HG03039 (cell line): ENCODE data around the gene CDT1.

Experiments
- ATAC-seq: cut with Tn5 transposase; IDR thresholded peaks from one replicate; pipeline ENCODE4 v1.9.1; 2021; ENCODE audit warnings: mild to moderate bottlenecking, moderate library complexity; ENCODE audit not compliant: unreplicated experiment

The CDT1 gene

DNA sequence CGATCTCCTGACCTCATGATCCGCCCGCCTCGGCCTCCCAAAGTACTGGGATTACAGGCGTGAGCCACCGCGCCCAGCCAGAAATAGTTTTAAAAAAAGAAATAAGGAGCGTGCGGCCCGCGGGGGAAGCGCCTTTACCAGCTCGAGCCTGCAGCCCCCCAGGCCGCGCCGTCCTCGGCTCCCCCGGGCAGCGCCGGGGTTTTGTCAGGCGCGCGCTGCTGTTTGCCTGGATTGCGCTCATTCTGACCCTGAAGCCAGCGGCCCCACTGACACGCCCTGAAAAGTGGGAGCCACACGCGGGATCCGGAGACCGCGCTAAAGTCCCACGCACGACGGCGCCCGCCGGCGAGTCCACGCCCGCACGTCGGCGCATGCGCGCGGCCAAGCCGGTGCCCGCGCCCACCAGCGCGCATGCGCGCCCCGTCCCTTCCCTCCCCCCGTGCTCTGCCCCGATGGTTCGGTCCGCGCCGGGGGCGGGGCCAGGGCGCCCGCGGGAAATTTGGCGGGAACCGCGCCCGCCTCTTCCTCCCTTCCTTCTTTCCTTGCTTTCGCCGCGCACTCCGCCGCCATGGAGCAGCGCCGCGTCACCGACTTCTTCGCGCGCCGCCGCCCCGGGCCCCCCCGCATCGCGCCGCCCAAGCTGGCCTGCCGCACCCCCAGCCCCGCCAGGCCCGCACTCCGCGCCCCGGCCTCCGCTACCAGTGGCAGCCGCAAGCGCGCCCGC lies at the start of gene CDT1:
Gene CDT1, plus strand, starts transcription at position 526 of the 724 bp plus-strand sequence. Its CDS starts 43 bp downstream, at position 569.
- ATAC-seq, result peak; percentile 54

GRCh38 chr16:88754109-88754911 lies 49.3 kb upstream of the CDT1 start:
- no peak for ATAC-seq

DNA sequence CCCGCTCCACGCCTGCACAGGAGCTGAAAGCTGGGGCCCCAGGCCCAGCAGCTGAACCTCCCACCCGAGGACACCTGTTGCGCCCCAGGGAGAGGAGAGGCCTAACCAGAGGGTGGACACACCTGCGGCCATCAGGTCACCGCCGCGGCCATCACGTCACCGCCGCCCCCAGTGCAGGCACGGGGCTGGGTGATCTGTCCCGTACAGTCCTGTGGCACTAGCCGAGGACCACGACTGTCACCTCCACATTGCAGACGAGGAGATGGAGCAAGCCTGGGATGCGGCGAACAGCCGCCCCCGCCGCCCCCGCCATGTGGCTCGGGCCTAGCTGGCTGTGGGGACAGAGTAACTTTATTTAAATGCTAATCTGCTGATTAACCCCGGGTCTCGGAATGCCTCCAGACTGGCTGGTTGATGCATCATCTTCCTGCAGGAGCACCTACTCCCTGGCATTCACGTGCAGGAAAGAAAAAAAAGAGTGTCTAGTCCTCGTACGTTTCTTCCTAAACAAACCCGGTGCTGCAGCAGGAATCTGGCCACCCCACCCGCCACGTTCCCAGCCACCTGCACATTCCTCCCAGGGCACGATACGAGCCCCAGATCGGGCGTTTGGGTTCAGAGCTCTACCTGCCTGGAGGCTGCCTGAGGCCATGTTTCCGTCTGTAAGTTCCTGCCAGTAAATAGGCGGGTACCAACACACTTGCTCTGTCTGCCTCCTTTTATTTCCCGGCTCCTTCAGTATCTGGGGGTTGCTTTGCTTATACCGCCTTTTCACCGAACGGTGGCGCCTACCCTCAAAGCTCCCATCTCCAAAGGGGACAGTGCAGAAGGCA lies 48.5 kb upstream of the CDT1 start:
- ATAC-seq, result no peak

- ATAC-seq, result no peak
Measured at GRCh38 chr16:88755745-88756443, 47.7 kb upstream of the CDT1 start.

DNA sequence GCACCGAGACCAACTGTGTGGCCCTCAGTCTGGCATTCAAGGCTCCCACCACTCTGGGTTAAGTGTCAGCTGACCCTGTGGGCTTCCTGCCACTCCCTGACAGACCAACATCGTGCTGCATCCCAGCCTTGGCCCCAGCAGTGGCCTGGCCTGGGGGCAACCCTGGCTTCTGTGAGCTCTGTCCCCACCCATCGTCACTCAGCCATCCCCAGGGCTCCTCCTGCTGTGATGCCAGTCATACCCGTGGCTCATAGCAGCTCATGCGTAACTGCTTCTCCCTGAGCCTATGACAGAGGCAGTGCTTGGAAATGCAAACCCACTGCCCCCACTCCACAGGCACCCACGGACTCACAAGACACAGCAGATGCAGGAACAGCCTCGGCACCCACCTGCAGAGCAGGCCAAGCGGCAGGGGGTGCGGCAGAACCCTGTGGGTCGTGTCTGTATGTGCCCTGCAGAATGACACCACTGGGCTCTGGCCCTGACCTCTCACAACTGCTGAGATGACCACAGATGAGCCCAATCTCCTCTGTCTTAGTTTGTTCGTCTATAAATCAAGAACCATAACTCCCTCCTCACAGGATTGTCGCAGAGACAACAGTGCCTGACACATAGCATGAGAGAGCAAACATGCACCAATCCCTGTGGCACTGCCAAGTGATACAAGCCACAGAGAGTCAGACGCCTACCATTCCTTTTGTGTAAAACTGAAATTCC lies 45.2 kb upstream of the CDT1 start:
- ATAC-seq, result no peak

GRCh38 chr16:88758944-88759244 lies 44.7 kb upstream of the CDT1 start:
- ATAC-seq, result no peak

DNA sequence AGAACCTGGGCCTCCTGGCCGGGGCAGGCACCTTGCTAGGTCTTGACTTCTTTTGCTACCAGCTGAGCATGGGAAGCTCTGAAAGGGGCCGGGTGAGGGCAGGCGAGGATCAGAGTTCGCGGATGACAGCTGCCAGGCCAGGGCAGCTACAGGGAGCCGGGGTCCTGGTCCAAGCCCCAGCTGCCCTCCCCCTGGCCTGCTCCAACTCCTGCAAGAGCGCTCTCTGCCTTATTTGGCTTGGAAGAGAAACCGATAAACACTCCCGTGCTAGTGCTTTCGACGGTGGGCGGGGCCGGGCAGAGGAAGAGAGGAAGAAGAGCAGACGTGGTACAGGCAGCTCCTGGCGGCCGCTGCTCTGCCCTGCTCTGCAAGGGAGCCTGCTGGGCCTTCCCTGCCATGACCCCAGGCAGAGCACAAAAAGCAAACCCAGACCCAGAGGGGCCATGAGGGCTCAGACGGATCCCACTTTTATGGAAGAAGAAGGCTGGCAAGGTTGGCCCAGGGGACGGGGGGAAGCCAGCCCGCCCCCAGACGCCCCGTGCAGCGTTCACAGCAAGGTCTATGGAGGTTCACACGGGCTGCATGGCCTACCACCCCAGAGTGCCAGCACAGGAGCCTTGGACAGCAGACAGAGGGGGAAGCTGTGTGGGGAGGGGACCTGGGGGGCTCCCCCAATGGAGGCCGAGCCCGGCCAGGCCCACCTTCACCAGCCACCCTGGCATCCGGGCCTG lies 44.2 kb upstream of the CDT1 start:
- no peak for ATAC-seq

GRCh38 chr16:88759976-88760350 lies 43.6 kb upstream of the CDT1 start:
- no peak for ATAC-seq

DNA sequence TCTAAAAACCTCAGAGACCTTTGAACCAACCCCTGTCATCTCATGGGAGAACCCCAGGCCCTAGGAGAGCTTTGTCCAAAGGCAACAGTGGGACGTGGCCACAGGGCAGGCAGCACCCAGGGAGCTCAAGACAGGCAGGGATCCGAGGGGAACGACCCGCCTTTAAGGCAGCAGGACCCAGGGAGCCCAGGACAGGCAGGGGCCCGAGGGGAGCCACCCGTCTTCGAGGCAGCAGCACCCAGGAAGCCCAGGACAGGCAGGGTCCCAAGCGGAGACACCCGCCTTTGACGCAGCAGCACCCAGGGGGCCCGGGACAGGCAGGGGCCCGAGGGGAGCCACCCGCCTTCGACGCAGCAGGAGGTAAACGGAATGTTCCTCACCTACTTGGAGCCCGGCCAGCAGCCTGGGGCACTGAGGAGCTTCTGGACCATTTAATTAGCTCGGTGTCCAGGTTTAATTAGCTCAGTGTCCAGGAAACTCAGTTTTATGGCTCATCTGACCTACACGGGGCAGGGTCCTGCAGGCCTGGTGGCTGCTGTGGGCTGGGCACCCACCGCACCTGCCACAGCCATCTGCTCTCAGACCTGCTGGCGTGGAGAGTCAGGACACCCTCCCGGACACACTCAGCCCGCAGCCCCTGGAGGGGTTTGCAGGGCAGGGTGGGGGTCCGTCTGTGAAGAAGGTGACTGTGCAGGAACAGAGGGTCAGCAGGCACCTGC lies 43.0 kb upstream of the CDT1 start:
- ATAC-seq, result no peak

DNA sequence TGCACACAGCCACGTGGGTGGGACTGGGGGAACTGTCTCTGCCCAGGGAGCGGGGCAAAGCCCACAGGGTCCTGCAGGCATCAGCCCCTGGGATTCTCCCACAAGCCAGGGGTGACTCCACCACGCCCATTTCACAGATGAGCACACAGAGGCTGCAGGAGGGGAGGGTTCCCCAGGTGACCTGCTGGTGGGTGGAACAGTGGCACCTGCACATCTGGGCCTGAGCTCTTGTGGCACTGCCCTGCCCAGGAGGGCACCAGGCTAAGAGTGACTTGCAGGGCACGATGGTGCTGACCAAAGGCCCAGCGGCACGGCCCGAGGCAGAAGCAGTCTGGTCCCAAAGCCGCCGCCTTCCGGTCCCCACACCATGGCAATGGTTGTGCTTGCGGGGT lies 42.5 kb upstream of the CDT1 start:
- ATAC-seq, result no peak

DNA sequence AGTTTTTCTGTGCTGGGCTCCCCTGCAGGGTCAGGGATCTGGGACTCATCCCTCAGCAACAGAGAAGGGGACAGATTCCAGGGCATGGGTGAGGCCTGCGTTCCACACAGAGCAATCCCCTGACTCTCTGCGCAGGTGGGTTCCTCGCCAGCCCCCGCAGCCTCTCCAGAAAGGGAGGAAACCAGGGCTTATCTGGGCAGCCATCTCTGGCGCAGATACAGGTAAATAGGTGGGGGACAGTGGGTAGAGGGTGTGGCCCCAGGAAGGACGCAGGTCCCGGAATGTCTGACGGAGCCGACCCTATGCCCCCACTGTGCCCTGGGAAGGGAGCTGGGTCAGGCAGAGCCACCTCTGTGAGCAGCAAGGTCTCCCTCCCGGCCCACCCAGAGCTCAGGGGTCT lies 41.8 kb upstream of the CDT1 start:
- ATAC-seq, result no peak

- no peak for ATAC-seq
Measured at GRCh38 chr16:88762258-88762870, 41.2 kb upstream of the CDT1 start.

- ATAC-seq, result no peak
Measured at GRCh38 chr16:88762941-88763340, 40.6 kb upstream of the CDT1 start.

DNA sequence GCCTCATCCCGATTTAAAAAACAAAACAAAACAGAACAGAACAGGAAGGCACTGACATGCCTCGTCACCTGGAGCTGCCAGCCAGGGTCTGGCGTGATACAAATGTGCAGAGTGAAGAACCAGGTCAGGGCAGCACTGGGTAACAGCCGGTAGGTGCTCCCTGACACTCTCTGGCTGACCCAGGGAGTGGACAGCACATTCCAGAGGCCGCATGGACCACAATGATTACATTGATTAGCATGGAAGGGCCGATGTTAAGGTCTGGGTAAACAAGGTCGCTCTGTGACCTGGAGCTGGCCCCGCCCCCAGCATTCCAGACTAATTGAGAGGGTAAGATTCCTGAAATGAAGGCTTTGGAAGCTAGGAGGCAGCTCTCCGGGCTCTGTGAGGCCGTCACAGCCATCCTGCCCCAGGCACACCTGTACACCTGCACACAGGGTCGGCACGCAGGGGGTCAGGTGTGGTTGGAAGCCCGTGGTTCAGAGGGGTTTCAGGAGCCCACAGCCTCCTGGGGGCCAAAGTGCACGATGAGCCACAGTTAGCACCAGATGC lies 40.0 kb upstream of the CDT1 start:
- no peak for ATAC-seq

DNA sequence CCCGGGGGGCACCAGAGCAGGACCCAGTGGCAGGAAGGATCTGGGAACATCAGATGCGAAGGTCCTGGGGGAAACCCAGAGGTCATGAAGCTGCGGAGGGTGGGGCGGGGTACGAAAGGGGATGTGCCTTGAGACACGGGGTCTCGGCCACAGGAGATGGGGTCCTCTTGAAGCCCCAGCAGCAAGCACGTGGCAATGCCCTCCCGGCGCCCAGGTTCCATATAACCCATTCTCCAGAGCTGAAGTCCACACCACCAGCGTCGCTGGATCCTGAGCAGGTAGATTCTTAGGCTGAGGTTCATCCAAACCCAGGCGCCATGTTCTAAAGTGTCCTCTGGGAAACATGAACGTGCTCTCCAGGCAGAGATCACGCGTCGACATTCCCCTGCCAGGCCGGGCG lies 39.5 kb upstream of the CDT1 start:
- no peak for ATAC-seq

DNA sequence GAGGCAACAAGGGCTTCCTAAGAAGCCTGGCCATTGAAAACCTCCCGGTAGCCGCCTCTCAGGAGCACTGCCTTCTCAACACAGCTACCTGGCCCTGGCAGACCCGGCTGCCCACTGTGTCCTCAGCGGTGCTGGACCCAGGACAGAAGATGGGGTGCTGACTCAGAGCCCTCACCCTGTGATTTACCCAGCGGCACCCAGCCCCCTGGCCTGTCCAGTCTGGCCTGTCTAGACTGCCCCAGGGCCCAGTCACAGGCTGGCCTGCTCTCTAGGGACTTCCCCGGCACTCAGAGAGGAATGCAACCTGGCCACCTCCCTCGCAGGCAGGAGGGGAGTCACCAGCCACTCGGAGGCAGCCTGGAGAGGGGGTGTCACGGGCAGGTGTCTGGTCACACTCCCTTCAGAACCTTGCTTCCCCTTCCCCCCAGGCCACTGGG lies 38.7 kb upstream of the CDT1 start:
- ATAC-seq, result no peak

- no peak for ATAC-seq
Measured at GRCh38 chr16:88766975-88767374, 36.6 kb upstream of the CDT1 start.

DNA sequence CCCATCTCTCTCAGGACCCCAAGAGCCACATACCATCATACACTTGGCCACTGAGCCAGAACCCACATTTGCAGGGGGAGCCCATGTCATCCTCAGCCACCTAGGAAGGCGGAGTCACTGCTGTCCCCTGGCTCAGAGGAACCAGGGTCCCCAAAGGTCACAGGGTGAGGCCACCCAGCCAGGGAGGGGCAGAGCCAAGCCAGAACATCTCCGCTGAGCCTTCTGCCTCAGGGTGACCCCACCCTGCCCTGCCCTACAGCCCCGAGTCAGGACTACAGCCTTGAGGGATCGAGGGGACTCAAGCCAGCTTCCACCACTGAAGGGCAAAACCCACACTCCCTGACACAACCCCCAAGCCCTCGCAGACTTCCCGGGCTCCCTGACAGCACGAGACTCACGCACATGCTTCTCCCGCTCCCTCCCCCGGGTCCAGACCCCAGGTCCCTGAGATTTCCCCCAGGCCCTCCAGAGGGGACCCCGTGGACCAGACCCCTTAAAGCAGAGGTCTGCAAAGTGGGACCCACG lies 36.0 kb upstream of the CDT1 start:
- no peak for ATAC-seq
